OCI-LY1 (cell line): ENCODE measurements around the gene KRTAP4-1.

Experiments used
- H2AFZ ChIP-seq: fragments of 200-600 bp; sonication (generic), shearing (Covaris generic); 2 replicates; pipeline ENCODE4 v1.6.0; 2014; ENCODE audit warnings: antibody characterized with exemption, mild to moderate bottlenecking, low read length
- H3F3A ChIP-seq: fragments of 200-600 bp; sonication (generic), shearing (Covaris generic); 2 replicates; pipeline ENCODE4 v1.6.0; 2014; ENCODE audit warnings: mild to moderate bottlenecking, antibody characterized with exemption, low read length, moderate library complexity; ENCODE audit not compliant: insufficient read depth
- H3K27ac ChIP-seq: fragments of 200-600 bp; sonication (generic); 2 replicates; pipeline ENCODE4 v1.5.1; 2014; ENCODE audit warnings: low read length, mixed run types, mild to moderate bottlenecking, low read depth; ENCODE audit not compliant: poor library complexity, severe bottlenecking
- H3K27me3 ChIP-seq: fragments of 200-600 bp; sonication (generic); 2 replicates; pipeline ENCODE4 v1.6.0; 2014; ENCODE audit warnings: antibody characterized with exemption, mild to moderate bottlenecking, low read length, moderate library complexity; ENCODE audit not compliant: insufficient read depth
- H3K36me3 ChIP-seq: fragments of 200-600 bp; sonication (generic); 2 replicates; pipeline ENCODE4 v1.6.1; 2014; ENCODE audit warnings: mild to moderate bottlenecking, antibody characterized with exemption, low read length, moderate library complexity, mixed read lengths; ENCODE audit not compliant: insufficient read depth
- H3K4me1 ChIP-seq: fragments of 200-600 bp; sonication (generic); 2 replicates; pipeline ENCODE4 v1.5.1; 2014; ENCODE audit warnings: mild to moderate bottlenecking, low read length, moderate library complexity; ENCODE audit not compliant: insufficient read depth, severe bottlenecking
- H3K4me2 ChIP-seq: fragments of 200-600 bp; sonication (generic), shearing (Covaris generic); 2 replicates; pipeline ENCODE4 v1.6.1; 2014; ENCODE audit warnings: low read length
- H3K4me3 ChIP-seq: fragments of 200-600 bp; sonication (generic); 2 replicates; pipeline ENCODE4 v1.5.1; 2014; ENCODE audit warnings: low read length, low read depth, mild to moderate bottlenecking, mixed read lengths; ENCODE audit not compliant: poor library complexity, severe bottlenecking
- H3K79me2 ChIP-seq: fragments of 200-600 bp; shearing (Covaris generic); 2 replicates; pipeline ENCODE4 v1.6.1; 2016; ENCODE audit warnings: mixed run types, low read length, mixed read lengths; ENCODE audit not compliant: insufficient read depth
- H3K9ac ChIP-seq: fragments of 200-600 bp; sonication (generic), shearing (Covaris generic); 2 replicates; pipeline ENCODE4 v1.6.1; 2014; ENCODE audit warnings: mild to moderate bottlenecking, low read length, mixed read lengths
- H3K9me2 ChIP-seq: fragments of 200-600 bp; sonication (generic), shearing (Covaris generic); 2 replicates; pipeline ENCODE4 v1.6.1; 2014; ENCODE audit warnings: low read depth, mild to moderate bottlenecking, low read length, mixed read lengths
- H3K9me3 ChIP-seq: fragments of 200-600 bp; shearing (Covaris generic); 2 replicates; pipeline ENCODE4 v1.6.1; 2014; ENCODE audit warnings: low read length, mixed read lengths
- H4K20me1 ChIP-seq: fragments of 200-600 bp; sonication (generic), shearing (Covaris generic); 2 replicates; pipeline ENCODE4 v1.6.0; 2016; ENCODE audit warnings: mild to moderate bottlenecking, low read length; ENCODE audit not compliant: insufficient read depth
- CTCF ChIP-seq: fragments of 200-600 bp; sonication (generic), shearing (Covaris generic); IDR thresholded peaks from 2 replicates; pipeline ENCODE4 v1.5.1; 2017; ENCODE audit warnings: mild to moderate bottlenecking, antibody characterized with exemption, low read length, moderate library complexity, mixed read lengths
- EZH2 ChIP-seq: fragments of 200-600 bp; sonication (generic), shearing (Covaris generic); IDR thresholded peaks from 2 replicates; pipeline ENCODE4 v1.8.0; 2017; ENCODE audit warnings: borderline replicate concordance, mixed run types, mild to moderate bottlenecking, antibody characterized with exemption, low read length, moderate library complexity, mixed read lengths

Gene KRTAP4-1

GRCh38 chr17:41168121-41168520 is 16.6 kb downstream of the KRTAP4-1 start, which contains the start of gene KRTAP4-3:
KRTAP4-3 (minus strand) TSS chr17:41168221; CDS start chr17:41168172, 49 bp downstream.
- Histone ChIP-seq H3K27ac (no peak within 1 kb of the TSS), H3K4me2 (no peak within 1 kb of the TSS), H3K4me3 (no peak within 1 kb of the TSS), H3K36me3 (no peaks in the 10 kb centered on the region), H2AFZ (no peak within 1 kb of the TSS), H3K4me1 (no peaks in the 10 kb centered on the region), H3K9me3 (no peaks in the 10 kb centered on the region), H3K79me2 (no peaks in the 10 kb centered on the region), H4K20me1 (no peaks in the 10 kb centered on the region), H3K9me2 (no peaks in the 10 kb centered on the region), H3K9ac (no peak within 1 kb of the TSS), H3F3A (no peaks in the 10 kb centered on the region), H3K27me3 (no peaks in the 10 kb centered on the region)
- TF ChIP-seq CTCF (no peak), EZH2 (no peak)

- Histone ChIP-seq H3K9me3 (no peaks in the 10 kb centered on the region), H3K79me2 (no peaks in the 10 kb centered on the region), H2AFZ (no peak overlapping the region), H3K27ac (no peak overlapping the region), H3K27me3 (no peaks in the 10 kb centered on the region), H3K9me2 (no peaks in the 10 kb centered on the region), H4K20me1 (no peaks in the 10 kb centered on the region), H3K4me3 (no peak overlapping the region), H3F3A (no peaks in the 10 kb centered on the region), H3K9ac (no peak overlapping the region), H3K4me2 (no peak overlapping the region), H3K36me3 (no peaks in the 10 kb centered on the region), H3K4me1 (no peaks in the 10 kb centered on the region)
- TF ChIP-seq CTCF (no peak), EZH2 (no peak)
Measured at GRCh38 chr17:41167561-41167960, 17.1 kb downstream of the KRTAP4-1 start.

- Histone ChIP-seq H3K36me3 (no peaks in the 10 kb centered on the region), H3F3A (no peaks in the 10 kb centered on the region), H2AFZ (no peak overlapping the region), H3K9ac (no peak overlapping the region), H3K9me3 (no peaks in the 10 kb centered on the region), H3K9me2 (no peaks in the 10 kb centered on the region), H3K4me3 (no peak overlapping the region), H3K27me3 (no peaks in the 10 kb centered on the region), H3K4me2 (no peak overlapping the region), H4K20me1 (no peaks in the 10 kb centered on the region), H3K79me2 (no peaks in the 10 kb centered on the region), H3K27ac (no peak overlapping the region), H3K4me1 (no peaks in the 10 kb centered on the region)
- no peak for TF ChIP-seq CTCF
- no peak for TF ChIP-seq EZH2
Measured at GRCh38 chr17:41163828-41164227, 20.9 kb downstream of the KRTAP4-1 start.
